ENCODE data around the gene MSLN. TPM values are rescaled to one million over a fixed set of nuclear protein-coding genes. Genes with fewer than 3 reads are reported as not detected.

Gene MSLN
- total RNA-seq, 4 donors from 2014 or later = 1.1 to 4.3 (median 4.0) TPM; not detected in 1

DNA sequence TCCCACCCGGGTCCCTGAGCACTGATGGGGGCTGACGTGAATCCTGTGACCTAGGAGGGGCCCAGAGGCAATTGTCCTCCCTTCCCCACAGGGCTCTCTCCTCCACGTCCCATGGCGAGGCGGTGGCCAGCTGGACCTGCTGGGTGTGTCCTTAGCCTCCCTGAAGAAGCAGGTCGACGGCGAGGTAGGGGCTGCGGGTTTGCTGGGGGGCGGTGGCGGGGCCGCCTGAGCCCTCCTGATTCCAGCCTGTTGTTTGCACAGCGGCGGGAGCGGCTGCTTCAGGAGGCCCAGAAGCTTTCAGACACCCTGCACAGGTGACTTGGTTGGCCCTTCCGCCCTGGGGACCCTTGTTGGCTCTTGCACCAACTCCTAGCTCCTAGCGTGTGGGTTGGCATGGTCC lies 29.6 kb downstream of the MSLN start:
- WGBS, 2 donors = 91% methylated on average over 12 to 17 of the region's 17 CpGs
- no peak for DNase-seq (ENCODE audit: low spot score in 2 of 2)
- no peak for TF ChIP-seq CTCF (IDR thresholded peaks at IDR 0.05)
- TF ChIP-seq POLR2A (IDR thresholded peaks at IDR 0.05) = no peak
- intact Hi-C loops (cut with DNase I; ENCODE audit: low total_unique reads) = no loop called here
- H3K4me3 ChIP-seq (ENCODE audit: low read depth, poor library complexity, severe bottlenecking) = no peak overlapping the region

GRCh38 chr16:791131-791530 lies 30.6 kb downstream of the MSLN start:
- intact Hi-C loops (cut with DNase I; ENCODE audit: low total_unique reads) = no loop called here
- no peak overlapping the region for H3K4me3 ChIP-seq (ENCODE audit: low read depth, poor library complexity, severe bottlenecking)
- DNase-seq (ENCODE audit: low spot score in 2 of 2) = no peak
- TF ChIP-seq CTCF (IDR thresholded peaks at IDR 0.05) (no peak), POLR2A (IDR thresholded peaks at IDR 0.05) (no peak)
- WGBS, 2 donors = 95 to 96% methylated on average over 18 to 23 of the region's 23 CpGs

GRCh38 chr16:792221-792995 lies 31.9 kb downstream of the MSLN start:
- H3K4me3 ChIP-seq (ENCODE audit: low read depth, poor library complexity, severe bottlenecking) = no peak overlapping the region
- WGBS, 2 donors = 91 to 94% methylated on average over 30 to 46 of the region's 46 CpGs
- intact Hi-C loops (cut with DNase I; ENCODE audit: low total_unique reads) = no loop called here
- no peak for TF ChIP-seq CTCF (IDR thresholded peaks at IDR 0.05)
- TF ChIP-seq POLR2A (IDR thresholded peaks at IDR 0.05) = no peak
- no peak for DNase-seq (ENCODE audit: low spot score in 2 of 2)

DNA sequence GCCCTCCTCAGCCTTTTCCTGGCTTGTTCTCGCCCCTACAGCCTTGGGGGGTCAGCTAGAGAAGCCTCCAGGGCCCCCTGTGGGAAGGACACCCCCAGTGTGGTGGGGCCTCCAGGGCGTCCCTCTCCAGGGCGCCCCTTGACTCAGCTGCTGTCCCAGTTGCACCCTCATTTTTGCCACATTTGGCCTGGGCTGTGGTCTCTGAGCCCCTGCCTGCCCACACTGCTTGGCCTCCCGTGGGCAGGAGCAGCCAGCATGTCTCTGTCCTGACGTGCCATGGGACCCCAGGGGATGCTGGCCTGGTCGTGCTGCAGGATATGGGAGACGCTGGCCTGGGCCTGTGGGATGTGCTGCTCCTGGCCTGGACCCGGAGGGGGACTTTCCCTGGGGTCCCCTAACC lies 32.9 kb downstream of the MSLN start:
- no peak overlapping the region for H3K4me3 ChIP-seq (ENCODE audit: low read depth, poor library complexity, severe bottlenecking)
- WGBS, 2 donors = 81 to 93% methylated on average over 4 to 7 of the region's 8 CpGs
- no peak for TF ChIP-seq CTCF (IDR thresholded peaks at IDR 0.05)
- no peak for TF ChIP-seq POLR2A (IDR thresholded peaks at IDR 0.05)
- intact Hi-C loops (cut with DNase I; ENCODE audit: low total_unique reads) = no loop called here
- no peak for DNase-seq (ENCODE audit: low spot score in 2 of 2)

GRCh38 chr16:794091-794822 lies 33.7 kb downstream of the MSLN start:
- TF ChIP-seq CTCF (IDR thresholded peaks at IDR 0.05) (no peak), POLR2A (IDR thresholded peaks at IDR 0.05) (no peak)
- DNase-seq (ENCODE audit: low spot score in 2 of 2) = no peak
- H3K4me3 ChIP-seq (ENCODE audit: low read depth, poor library complexity, severe bottlenecking) = no peak overlapping the region
- WGBS, 2 donors = 89% methylated on average over 37 to 40 of the region's 40 CpGs
- intact Hi-C loops (cut with DNase I; ENCODE audit: low total_unique reads) = no loop called here

Measured in lower leg skin (tissue), 4 donors.